GM23248 (cell line): ENCODE measurements around the gene FHOD3.

Experiments
- EZH2 ChIP-seq: fragments of 200-600 bp; sonication (generic); IDR thresholded peaks from 2 replicates; pipeline ENCODE4 v1.6.1; 2018; ENCODE audit warnings: antibody characterized with exemption, mild to moderate bottlenecking; ENCODE audit not compliant: insufficient read depth, poor library complexity, severe bottlenecking
- EZH2phosphoT487 ChIP-seq: fragments of 200-600 bp; sonication (generic); IDR thresholded peaks from 2 replicates; pipeline ENCODE4 v1.6.1; 2018; ENCODE audit warnings: antibody characterized with exemption, moderate library complexity, mild to moderate bottlenecking, low read depth; ENCODE audit not compliant: insufficient read depth

- no peak for TF ChIP-seq EZH2
- no peak for TF ChIP-seq EZH2phosphoT487
Measured at GRCh38 chr18:36516258-36516657, 218.7 kb downstream of the FHOD3 start.
